Hair follicular keratinocyte (primary cell): ENCODE measurements around the gene GNAL. TPM values are rescaled to one million over a fixed set of nuclear protein-coding genes. Genes with fewer than 3 reads are reported as not detected.

ENCODE experiments used
- total RNA-seq: library from RNA; depleted of rRNA; stranded (reverse); fragments of >200 nt; gene quantifications from 2 replicates; pipeline ENCODE4 v1.2.3, GENCODE V29; 2015

GNAL gene
- total RNA-seq = 17.5 and 17.6 TPM in 2 replicates

GRCh38 chr18:11688972-11689668 is at the start of gene GNAL:
Gene GNAL (plus strand): TSS chr18:11689264. CDS start chr18:11689564, 300 bp downstream.

GRCh38 chr18:11851146-11851805 is 162.2 kb downstream of the GNAL start, which contains the start of gene CHMP1B:
Gene CHMP1B (plus strand): TSS chr18:11851413. CDS start chr18:11851512, 99 bp downstream.

GRCh38 chr18:11908182-11909060 is 219.4 kb downstream of the GNAL start, which contains the start of gene MPPE1:
Gene MPPE1 (minus strand): TSS chr18:11908317. CDS start chr18:11897264, 11,053 bp downstream.

Other genes starting within 250 kb of the GNAL start
- gene SLC35G4, start 79.7 kb upstream of the GNAL start, total RNA-seq = not detected in 2 replicates
- 28.2 and 47.1 TPM in 2 replicates for gene CHMP1B, start 162.1 kb downstream of the GNAL start, total RNA-seq
- gene MPPE1, start 219.1 kb downstream of the GNAL start, total RNA-seq = 12.0 and 26.1 TPM in 2 replicates